Activated CD4-positive, alpha-beta T cell treated with anti-CD3 and anti-CD28 coated beads for 36 hours (primary cell): Measurements from ENCODE around the gene CEBPG. TPM values are rescaled to one million over a fixed set of nuclear protein-coding genes. Genes with fewer than 3 reads are reported as not detected.

ENCODE experiments used
- ATAC-seq: fragments of 200-7000 bp; cut with Tn5 transposase; one replicate; pipeline ENCODE4 v1.10.0; 2021; ENCODE audit warnings: mild to moderate bottlenecking, moderate library complexity
- CTCF ChIA-PET: fragments of 350-600 bp; sonication (Branson Sonifier 250); formaldehyde crosslinking; loops from one replicate; lab custom pipeline; 2021; ENCODE audit warnings: antibody characterized with exemption; lab: Charles Lee
- POLR2A ChIA-PET: fragments of 350-600 bp; sonication (Branson Sonifier 250); formaldehyde crosslinking; loops from one replicate; lab custom pipeline; 2021; ENCODE audit warnings: antibody characterized with exemption, inconsistent platforms; lab: Charles Lee
- DNase-seq: peaks from one replicate; pipeline ENCODE4 v3.0.0-alpha.2; 2020
- H3K27ac Mint-ChIP-seq: one replicate; pipeline ENCODE4 v1.8.0; 2021; ENCODE audit warnings: mixed read lengths
- H3K27me3 Mint-ChIP-seq: one replicate; pipeline ENCODE4 v1.8.0; 2021; ENCODE audit warnings: mixed read lengths
- H3K36me3 Mint-ChIP-seq: one replicate; pipeline ENCODE4 v1.8.0; 2021; ENCODE audit warnings: low read depth, mixed read lengths
- H3K4me1 Mint-ChIP-seq: one replicate; pipeline ENCODE4 v1.8.0; 2021; ENCODE audit warnings: mixed read lengths
- H3K4me3 Mint-ChIP-seq: one replicate; pipeline ENCODE4 v1.8.0; 2021; ENCODE audit warnings: mild to moderate bottlenecking, moderate library complexity, mixed read lengths
- H3K9me3 Mint-ChIP-seq: one replicate; pipeline ENCODE4 v1.8.0; 2021; ENCODE audit warnings: low read depth, mixed read lengths
- intact Hi-C, 2 experiments: fragments of 100-400 bp; cut with DNase I in 1 of 2; cut with micrococcal nuclease in 1 of 2; formaldehyde crosslinking; loops; one replicate each; pipeline versions ENCODE4 v1.14.2 to v1.15.1; 2022 to 2024; cut with DNase I, micrococcal nuclease
- total RNA-seq, 2 experiments: library from RNA; stranded (reverse); gene quantifications; one replicate each; pipeline ENCODE4 v1.2.3, GENCODE V29; 2021

The CEBPG gene
- total RNA-seq, 2 experiments from 2014 or later: 25.9 to 29.6 TPM

DNA sequence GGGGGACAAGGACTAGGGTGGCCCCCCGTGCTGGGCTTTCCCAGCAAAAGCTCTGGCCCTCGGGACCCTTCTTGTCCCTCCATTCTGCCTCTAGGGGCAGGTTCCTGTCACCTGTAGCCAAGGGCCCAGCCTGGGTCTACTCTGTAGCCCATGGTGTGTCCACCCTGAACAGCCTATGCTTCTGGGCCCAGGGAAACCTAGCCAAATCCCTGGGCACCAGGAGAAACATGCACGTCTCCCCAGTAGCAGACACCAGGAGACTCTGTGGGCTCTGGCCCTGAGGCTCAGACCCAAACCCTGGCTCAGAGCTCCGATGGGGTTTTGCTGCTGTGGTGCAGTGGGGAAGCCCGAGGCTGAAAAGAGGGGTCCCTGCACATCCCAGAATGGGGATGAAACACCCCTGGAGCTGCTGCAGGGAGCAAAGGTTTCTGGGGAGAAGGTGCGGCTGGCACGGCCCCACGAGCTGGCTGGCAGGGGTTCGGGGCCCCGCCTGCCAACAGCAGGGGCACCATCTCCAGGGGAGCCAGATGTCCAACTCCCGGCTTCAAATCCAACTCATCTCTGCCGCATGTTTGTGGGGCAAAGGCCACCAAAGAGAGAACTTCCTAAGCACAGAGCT lies 18.2 kb downstream of the CEBPG start:
- Mint-ChIP-seq H3K36me3 (no peaks in the 10 kb centered on the region), H3K27me3 (no peaks in the 10 kb centered on the region), H3K9me3 (no peaks in the 10 kb centered on the region), H3K4me3 (no peak overlapping the region), H3K27ac (no peak overlapping the region), H3K4me1 (no peaks in the 10 kb centered on the region)
- CTCF ChIA-PET: interaction anchor here (1.0 kb wide), 1 partner anchor 10 kb away, joined by 3 read pairs; no protein-coding TSS in a partner anchor
- intact Hi-C loops: no loop called here
- DNase-seq (no peak), ATAC-seq (no peak)
- POLR2A ChIA-PET: no interaction called here

- Mint-ChIP-seq H3K27ac (no peak overlapping the region), H3K36me3 (no peaks in the 10 kb centered on the region), H3K9me3 (no peaks in the 10 kb centered on the region), H3K4me1 (no peaks in the 10 kb centered on the region), H3K4me3 (no peak overlapping the region), H3K27me3 (no peaks in the 10 kb centered on the region)
- ChIA-PET POLR2A (no interaction called here), CTCF (interaction anchor here (1.0 kb wide), 2 partner anchors 11 to 235 kb away, joined by 3 read pairs; no protein-coding TSS in a partner anchor)
- intact Hi-C loops: no loop called here
- no peak for DNase-seq
- no peak for ATAC-seq
Observed at GRCh38 chr19:33392341-33393285, 19.1 kb downstream of the CEBPG start.

DNA sequence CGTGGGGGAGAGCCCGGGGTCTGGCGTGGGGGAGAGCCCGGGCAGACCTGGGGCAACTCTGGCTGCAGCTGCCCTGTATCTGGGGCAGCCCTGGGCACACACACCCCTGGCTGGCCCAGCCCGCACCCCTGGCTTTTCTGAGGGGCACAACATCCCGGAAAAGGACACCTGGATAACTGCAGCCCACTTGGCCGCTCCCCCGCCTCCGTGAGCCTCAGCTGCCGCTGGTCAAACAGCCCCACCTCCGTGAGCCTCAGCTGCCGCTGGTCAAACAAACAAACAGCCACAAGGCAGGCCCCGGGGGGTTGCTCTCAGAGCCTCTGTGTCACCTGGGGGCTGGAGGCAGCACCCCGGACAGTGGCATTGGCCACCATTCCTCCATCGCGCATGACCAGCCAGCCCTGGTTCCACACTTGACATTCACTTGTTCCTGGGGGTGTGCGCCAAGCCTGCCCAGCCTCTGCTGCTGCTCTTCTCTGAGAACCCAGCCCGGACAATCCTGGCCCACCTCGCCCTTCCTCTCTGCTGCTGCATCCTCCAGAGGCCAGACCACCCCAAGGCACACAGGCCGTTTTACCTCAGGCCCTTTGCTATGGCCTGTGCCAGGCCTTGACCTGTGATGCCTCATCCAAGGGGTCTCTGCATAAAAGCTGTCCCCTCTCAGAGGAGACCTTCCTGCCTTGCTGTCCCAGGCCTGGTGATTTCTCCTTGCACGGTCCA lies 19.9 kb downstream of the CEBPG start:
- no peaks in the 10 kb centered on the region for H3K36me3 Mint-ChIP-seq
- ChIA-PET POLR2A (no interaction called here), CTCF (interaction anchor here (1.0 kb wide), 1 partner anchor 236 kb away, joined by 3 read pairs; no protein-coding TSS in a partner anchor)
- H3K27ac Mint-ChIP-seq: no peak overlapping the region
- no peak for DNase-seq
- H3K4me1 Mint-ChIP-seq: no peaks in the 10 kb centered on the region
- H3K27me3 Mint-ChIP-seq: no peaks in the 10 kb centered on the region
- no peak overlapping the region for H3K4me3 Mint-ChIP-seq
- H3K9me3 Mint-ChIP-seq: no peaks in the 10 kb centered on the region
- intact Hi-C loops: no loop called here
- ATAC-seq: no peak

DNA sequence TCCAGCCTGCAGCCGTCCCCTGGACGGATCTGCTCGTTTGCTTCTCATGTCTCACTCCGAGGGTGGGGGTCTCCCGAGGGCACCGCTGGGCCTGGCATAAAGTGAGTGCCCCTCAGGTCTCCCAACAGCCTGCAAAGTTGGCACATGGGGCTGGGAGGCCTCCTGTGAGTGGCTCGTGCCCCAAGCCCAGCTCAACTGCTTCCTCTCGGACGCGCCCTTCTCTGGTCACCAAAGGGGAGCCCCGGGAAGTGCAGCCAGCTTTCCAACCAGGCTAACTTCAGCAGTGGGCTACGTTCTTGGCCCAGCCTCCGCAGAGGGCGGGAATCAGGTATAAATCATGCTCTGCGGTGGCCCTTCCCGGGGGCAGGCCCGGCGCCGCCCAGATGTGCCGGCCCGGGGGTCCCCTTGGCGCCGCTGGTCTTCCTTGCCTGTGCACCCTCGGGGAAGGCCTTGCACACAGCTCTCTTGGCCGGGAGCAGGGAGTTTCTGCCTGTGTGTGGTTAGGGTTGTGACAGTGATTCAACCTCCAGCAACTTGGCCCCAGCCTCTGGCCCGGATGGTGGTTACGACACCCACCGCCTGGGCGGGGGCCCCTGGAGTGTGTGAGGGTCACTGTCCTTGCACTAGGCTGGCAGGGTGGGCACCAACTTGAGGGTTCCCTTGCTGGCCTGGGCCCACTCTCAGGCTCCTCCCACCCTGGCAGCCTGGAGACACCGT lies 20.7 kb downstream of the CEBPG start:
- ChIA-PET POLR2A (no interaction called here), CTCF (no interaction called here)
- Mint-ChIP-seq H3K27ac (no peak overlapping the region), H3K4me3 (no peak overlapping the region), H3K4me1 (no peaks in the 10 kb centered on the region), H3K9me3 (no peaks in the 10 kb centered on the region), H3K27me3 (no peaks in the 10 kb centered on the region), H3K36me3 (no peaks in the 10 kb centered on the region)
- intact Hi-C loops: no loop called here
- no peak for ATAC-seq
- no peak for DNase-seq

DNA sequence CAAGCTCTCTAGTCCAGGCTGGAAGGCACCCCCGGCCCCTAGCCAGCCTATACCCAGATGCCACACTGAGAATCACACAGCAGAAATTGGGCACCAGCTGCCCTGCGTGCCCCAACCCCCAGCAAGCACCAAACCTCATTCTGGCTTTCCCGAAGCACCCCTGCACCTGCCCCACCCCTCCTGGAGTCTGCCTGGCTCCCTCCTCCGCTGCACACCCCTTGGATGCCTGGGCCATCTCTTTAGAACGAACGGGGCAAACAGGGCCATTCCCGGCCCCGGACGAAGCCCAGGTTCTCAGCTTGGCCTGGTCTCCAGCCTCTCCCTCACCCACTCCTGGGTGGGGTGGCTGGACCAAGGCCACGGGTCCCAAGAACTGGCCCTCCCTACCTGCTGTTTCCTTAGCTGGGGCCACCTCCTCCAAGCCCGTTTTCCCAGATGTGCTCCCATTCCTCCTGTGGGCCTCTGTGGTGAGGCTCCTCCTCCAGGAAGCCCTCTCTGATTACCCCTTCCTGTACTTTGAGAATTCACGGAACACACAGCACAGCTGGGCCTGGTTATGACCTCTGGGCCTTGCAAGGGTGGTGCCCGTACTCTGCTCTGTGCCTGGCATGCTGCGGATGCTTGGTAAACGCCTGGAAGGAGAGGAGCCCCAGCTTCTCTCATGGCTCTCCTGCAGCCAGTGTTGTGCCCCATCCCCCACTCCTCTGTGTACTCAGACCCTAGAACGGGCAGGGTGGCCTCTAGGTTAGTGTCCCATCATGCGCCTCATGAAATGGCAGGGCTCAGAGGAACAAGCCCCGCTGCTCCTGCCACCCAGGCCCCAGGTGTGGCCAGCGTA lies 21.4 kb downstream of the CEBPG start:
- POLR2A ChIA-PET: no interaction called here
- no peaks in the 10 kb centered on the region for H3K4me1 Mint-ChIP-seq
- no peak overlapping the region for H3K4me3 Mint-ChIP-seq
- intact Hi-C loops: no loop called here
- H3K27me3 Mint-ChIP-seq: no peaks in the 10 kb centered on the region
- no peak overlapping the region for H3K27ac Mint-ChIP-seq
- DNase-seq (no peak), ATAC-seq (no peak)
- CTCF ChIA-PET: no interaction called here
- H3K36me3 Mint-ChIP-seq: no peaks in the 10 kb centered on the region
- H3K9me3 Mint-ChIP-seq: no peaks in the 10 kb centered on the region

GRCh38 chr19:33395561-33396550 lies 22.3 kb downstream of the CEBPG start:
- H3K27me3 Mint-ChIP-seq: no peaks in the 10 kb centered on the region
- no peaks in the 10 kb centered on the region for H3K36me3 Mint-ChIP-seq
- H3K4me1 Mint-ChIP-seq: no peaks in the 10 kb centered on the region
- POLR2A ChIA-PET: no interaction called here
- H3K27ac Mint-ChIP-seq: no peak overlapping the region
- H3K9me3 Mint-ChIP-seq: no peaks in the 10 kb centered on the region
- ATAC-seq (no peak), DNase-seq (no peak)
- H3K4me3 Mint-ChIP-seq: no peak overlapping the region
- CTCF ChIA-PET: interaction anchor here (0.6 to 0.9 kb wide), 2 partner anchors 15 to 212 kb away, joined by 3 read pairs; no protein-coding TSS in a partner anchor
- intact Hi-C loops: no loop called here

- Mint-ChIP-seq H3K36me3 (no peaks in the 10 kb centered on the region), H3K27me3 (no peaks in the 10 kb centered on the region), H3K27ac (no peak overlapping the region), H3K4me3 (no peak overlapping the region), H3K4me1 (no peaks in the 10 kb centered on the region), H3K9me3 (no peaks in the 10 kb centered on the region)
- no peak for DNase-seq
- ChIA-PET CTCF (interaction anchor here (0.6 to 1.4 kb wide), 4 partner anchors 10 to 213 kb away, joined by 3 to 5 read pairs (median 3); no protein-coding TSS in a partner anchor), POLR2A (no interaction called here)
- no peak for ATAC-seq
- intact Hi-C loops: no loop called here
Observed at GRCh38 chr19:33396701-33397535, 23.4 kb downstream of the CEBPG start.

DNA sequence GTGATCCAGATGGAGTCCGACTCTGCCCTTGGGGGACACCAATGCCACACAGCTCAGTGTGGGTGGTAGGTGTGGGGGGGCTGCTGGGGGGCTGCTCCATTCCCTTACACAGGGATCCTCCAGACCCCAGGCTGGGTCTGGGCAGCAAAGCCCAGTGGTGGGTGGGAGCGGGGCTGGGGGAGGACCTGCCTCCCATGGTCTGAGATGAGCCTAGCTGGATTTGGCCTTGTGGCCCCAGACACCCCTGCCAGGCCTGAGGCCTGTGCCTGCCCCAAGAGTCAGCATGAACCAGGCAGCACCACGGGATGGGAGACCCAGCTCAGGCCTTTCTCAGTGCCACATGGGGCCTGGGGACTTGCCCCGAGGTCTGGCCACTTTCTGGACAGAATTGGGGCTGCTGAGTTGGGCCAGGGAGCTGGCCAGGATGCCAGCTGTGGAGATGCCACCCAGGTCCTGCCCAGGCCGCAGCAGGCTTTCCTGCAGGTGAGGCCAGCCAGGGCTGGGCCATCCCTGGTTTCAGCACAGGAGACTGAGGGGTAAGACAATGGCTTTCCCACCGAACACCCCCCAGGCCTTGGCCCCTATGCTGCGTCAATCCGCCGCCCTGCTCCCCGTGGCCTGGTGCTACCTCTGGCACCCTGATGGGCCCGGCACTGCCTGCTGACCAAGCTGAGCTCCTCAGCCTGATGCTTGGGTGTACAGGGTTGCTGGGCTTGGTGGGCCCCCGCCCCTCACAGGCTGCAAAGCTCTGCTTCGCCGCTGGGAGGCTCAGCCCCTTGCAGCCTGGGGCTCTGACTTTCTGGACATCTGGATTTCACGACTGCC lies 24.2 kb downstream of the CEBPG start:
- Mint-ChIP-seq H3K9me3 (no peaks in the 10 kb centered on the region), H3K27ac (no peak overlapping the region), H3K4me3 (no peak overlapping the region), H3K27me3 (no peaks in the 10 kb centered on the region), H3K4me1 (no peaks in the 10 kb centered on the region), H3K36me3 (no peaks in the 10 kb centered on the region)
- CTCF ChIA-PET: interaction anchor here (0.6 to 1.4 kb wide), 3 partner anchors 9 to 173 kb away, joined by 3 to 5 read pairs (median 3); no protein-coding TSS in a partner anchor
- intact Hi-C loops: no loop called here
- POLR2A ChIA-PET: no interaction called here
- ATAC-seq (no peak), DNase-seq (no peak)
